ENCODE results near the gene HBEGF. TPM values are rescaled to one million over a fixed set of nuclear protein-coding genes. Genes with fewer than 3 reads are reported as not detected.
"Not testable (repeated sequence)": the region's sequence is repeated elsewhere in the genome, so short reads cannot be mapped to it uniquely, and the experiment has no call there.

Gene HBEGF
- total and polyA plus RNA-seq, 2 experiments from 2014 or later = 6.7 to 7.2 TPM

DNA sequence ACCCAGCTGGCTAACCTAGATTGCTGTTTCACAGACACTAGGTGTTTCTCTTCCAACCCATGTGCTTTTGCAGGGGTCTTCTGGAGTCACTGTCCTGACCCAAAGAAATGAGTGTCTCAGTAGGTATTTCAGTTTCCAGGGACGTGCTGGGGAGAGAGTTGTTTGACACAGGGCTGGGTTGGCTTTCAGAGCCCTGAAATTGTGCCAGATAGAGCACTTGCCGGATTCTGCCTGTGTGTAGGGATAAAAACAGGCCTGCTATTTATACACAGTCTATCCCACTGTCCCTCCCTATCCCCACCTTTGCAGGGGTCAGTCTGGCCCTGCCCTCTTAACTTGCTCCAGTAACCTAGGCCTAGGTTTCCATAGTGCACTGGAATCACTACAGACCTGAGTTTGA, 957 bp upstream of the HBEGF start:
- Histone ChIP-seq H3K9me3 (ENCODE audit: low read depth) (no peaks in the 10 kb centered on the region), H4K20me1 (ENCODE audit: insufficient read depth, poor library complexity, severe bottlenecking) (no peaks in the 10 kb centered on the region), H3K27ac (no peak overlapping the region), H3K27me3 (no peaks in the 10 kb centered on the region), H3K4me3 (no peak overlapping the region), H2AFZ (no peak overlapping the region), H3K79me2 (no peaks in the 10 kb centered on the region), H3K9me2 (replicated peaks; ENCODE audit: insufficient read depth) (no peaks in the 10 kb centered on the region), H3K36me3 (replicated peaks; ENCODE audit: insufficient read depth, low read depth) (no peaks in the 10 kb centered on the region), H3K4me2 (peak overlapping the region; percentile 98), H3K4me1 (ENCODE audit: insufficient read depth) (peaks cover 12% of the 10 kb centered on the region)
- 86% methylated on average over 2 of the region's 2 CpGs for WGBS (ENCODE audit: low lambda C conversion rate, missing lambda C conversion rate)
- DNase-seq (ENCODE audit: low spot score) = no peak
- TF ChIP-seq EZH2phosphoT487 (IDR thresholded peaks at IDR 0.05; ENCODE audit: low read depth, severe bottlenecking, unreplicated experiment) = no peak

DNA sequence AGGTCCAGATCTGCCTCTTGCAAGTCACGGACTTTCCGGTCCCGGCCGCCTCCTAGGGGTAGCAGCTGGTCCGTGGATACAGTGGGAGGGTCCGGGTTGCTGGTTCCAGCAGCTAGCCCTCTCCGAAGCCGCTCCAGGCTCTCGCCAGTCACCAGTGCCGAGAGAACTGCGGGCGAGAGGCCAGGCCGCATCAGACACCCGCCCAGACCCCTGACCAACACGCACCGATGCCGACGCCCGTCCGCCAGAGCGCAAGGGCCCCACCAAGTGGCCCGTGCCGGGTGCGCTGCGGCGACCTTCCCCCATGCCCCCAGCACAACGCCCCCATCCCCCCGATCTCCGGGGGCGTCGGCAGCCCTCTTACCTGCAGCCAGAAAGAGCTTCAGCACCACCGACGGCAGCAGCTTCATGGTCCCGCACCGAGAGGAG, 470 bp downstream of the HBEGF start:
- Histone ChIP-seq H3K4me2 (peak overlapping the region; percentile 98), H3K9me2 (replicated peaks; ENCODE audit: insufficient read depth) (no peaks in the 10 kb centered on the region), H3K36me3 (replicated peaks; ENCODE audit: insufficient read depth, low read depth) (no peaks in the 10 kb centered on the region), H3K4me1 (ENCODE audit: insufficient read depth) (peaks cover 12% of the 10 kb centered on the region), H2AFZ (peak overlapping the region; percentile 90), H3K4me3 (peak overlapping the region; percentile 98), H3K9me3 (ENCODE audit: low read depth) (no peaks in the 10 kb centered on the region), H3K79me2 (no peaks in the 10 kb centered on the region), H4K20me1 (ENCODE audit: insufficient read depth, poor library complexity, severe bottlenecking) (no peaks in the 10 kb centered on the region), H3K27me3 (no peaks in the 10 kb centered on the region), H3K27ac (peak overlapping the region; percentile 51)
- DNase-seq (ENCODE audit: low spot score) = peak; percentile 71
- TF ChIP-seq, protein P1, sequence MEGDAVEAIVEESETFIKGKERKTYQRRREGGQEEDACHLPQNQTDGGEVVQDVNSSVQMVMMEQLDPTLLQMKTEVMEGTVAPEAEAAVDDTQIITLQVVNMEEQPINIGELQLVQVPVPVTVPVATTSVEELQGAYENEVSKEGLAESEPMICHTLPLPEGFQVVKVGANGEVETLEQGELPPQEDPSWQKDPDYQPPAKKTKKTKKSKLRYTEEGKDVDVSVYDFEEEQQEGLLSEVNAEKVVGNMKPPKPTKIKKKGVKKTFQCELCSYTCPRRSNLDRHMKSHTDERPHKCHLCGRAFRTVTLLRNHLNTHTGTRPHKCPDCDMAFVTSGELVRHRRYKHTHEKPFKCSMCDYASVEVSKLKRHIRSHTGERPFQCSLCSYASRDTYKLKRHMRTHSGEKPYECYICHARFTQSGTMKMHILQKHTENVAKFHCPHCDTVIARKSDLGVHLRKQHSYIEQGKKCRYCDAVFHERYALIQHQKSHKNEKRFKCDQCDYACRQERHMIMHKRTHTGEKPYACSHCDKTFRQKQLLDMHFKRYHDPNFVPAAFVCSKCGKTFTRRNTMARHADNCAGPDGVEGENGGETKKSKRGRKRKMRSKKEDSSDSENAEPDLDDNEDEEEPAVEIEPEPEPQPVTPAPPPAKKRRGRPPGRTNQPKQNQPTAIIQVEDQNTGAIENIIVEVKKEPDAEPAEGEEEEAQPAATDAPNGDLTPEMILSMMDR (IDR thresholded peaks at IDR 0.05; ENCODE audit: poor library complexity) = peak; percentile 40
- TF ChIP-seq EZH2phosphoT487 (IDR thresholded peaks at IDR 0.05; ENCODE audit: low read depth, severe bottlenecking, unreplicated experiment) (no peak), EZH2 (IDR thresholded peaks at IDR 0.05; ENCODE audit: borderline replicate concordance) (no peak)
- WGBS (ENCODE audit: low lambda C conversion rate, missing lambda C conversion rate) = 3% methylated on average over 30 of the region's 35 CpGs

DNA sequence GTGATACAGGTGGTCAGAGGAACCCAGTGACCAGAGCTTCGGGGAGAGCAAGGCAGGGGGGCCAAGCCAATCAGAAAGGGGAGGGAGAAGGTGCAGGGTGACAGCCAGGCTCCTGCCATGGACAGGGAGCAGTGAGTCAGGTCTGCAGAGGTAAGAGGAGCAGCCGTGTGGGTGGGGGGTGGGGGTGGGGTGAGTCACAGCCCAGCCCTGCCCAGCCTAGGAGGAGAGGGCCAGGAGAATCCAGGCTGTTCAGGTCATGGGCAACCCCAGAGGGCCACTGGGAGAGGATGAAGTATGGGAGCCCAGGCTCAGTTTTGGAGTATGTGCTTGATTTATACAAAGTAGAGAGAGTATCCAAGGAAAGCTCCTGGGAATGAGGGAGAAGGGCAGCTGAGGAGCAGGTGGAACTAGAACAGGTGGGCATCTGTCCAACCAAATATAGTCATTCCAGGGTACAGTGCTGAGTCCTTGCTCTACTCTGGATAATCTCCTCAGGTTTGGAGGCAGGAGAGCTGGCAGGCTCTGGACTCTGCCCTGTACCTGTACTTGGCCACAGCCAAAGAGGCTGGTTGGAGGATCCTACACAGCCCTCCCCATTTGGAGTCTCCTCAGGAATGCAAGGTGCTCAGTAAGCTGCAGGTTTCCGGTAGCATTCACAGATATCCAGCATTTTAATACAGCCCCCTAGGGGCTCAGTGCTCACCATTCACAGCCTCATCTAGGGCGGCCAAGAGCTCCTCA, 1.6 kb downstream of the HBEGF start:
- TF ChIP-seq EZH2 (IDR thresholded peaks at IDR 0.05; ENCODE audit: borderline replicate concordance) = no peak
- no peak for TF ChIP-seq EZH2phosphoT487 (IDR thresholded peaks at IDR 0.05; ENCODE audit: low read depth, severe bottlenecking, unreplicated experiment)
- TF ChIP-seq, protein P1 (IDR thresholded peaks at IDR 0.05; ENCODE audit: poor library complexity) = no peak
- Histone ChIP-seq H3K9me2 (replicated peaks; ENCODE audit: insufficient read depth) (no peaks in the 10 kb centered on the region), H3K4me2 (peak overlapping the region; percentile 98), H3K36me3 (replicated peaks; ENCODE audit: insufficient read depth, low read depth) (no peaks in the 10 kb centered on the region), H4K20me1 (ENCODE audit: insufficient read depth, poor library complexity, severe bottlenecking) (no peaks in the 10 kb centered on the region), H3K27ac (peak overlapping the region; percentile 47), H2AFZ (no peak overlapping the region), H3K4me1 (ENCODE audit: insufficient read depth) (peaks cover 12% of the 10 kb centered on the region), H3K27me3 (no peaks in the 10 kb centered on the region), H3K4me3 (no peak overlapping the region), H3K9me3 (ENCODE audit: low read depth) (no peaks in the 10 kb centered on the region), H3K79me2 (no peaks in the 10 kb centered on the region)
- WGBS (ENCODE audit: low lambda C conversion rate, missing lambda C conversion rate) = 46% methylated on average over 4 of the region's 4 CpGs
- DNase-seq (ENCODE audit: low spot score) = peak; percentile 56

DNA sequence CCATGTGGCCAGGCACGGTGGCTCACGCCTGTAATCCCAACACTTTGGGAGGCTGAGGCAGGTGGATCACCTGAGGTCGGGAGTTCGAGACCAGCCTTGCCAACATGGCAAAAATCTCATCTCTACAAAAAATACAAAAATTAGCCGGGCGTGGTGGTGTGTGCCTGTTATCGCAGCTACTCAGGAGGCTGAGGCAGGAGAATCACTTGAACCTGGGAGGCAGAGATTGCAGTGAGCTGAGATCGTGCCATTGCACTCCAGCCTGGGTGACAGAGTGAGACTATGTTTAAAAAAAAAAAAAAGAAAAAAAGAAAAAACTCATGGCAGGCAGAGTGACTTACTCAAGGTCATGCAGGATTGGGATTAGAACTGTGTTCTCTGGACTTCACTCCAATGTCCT, 2.6 kb downstream of the HBEGF start:
- not testable (repeated sequence) for H3K9me2 ChIP-seq (replicated peaks; ENCODE audit: insufficient read depth); H3K27ac ChIP-seq; DNase-seq (ENCODE audit: low spot score); H3K36me3 ChIP-seq (replicated peaks; ENCODE audit: insufficient read depth, low read depth); H3K4me2 ChIP-seq; H2AFZ ChIP-seq; H3K79me2 ChIP-seq; H3K27me3 ChIP-seq; H3K4me3 ChIP-seq; H4K20me1 ChIP-seq (ENCODE audit: insufficient read depth, poor library complexity, severe bottlenecking); H3K9me3 ChIP-seq (ENCODE audit: low read depth)
- WGBS (ENCODE audit: low lambda C conversion rate, missing lambda C conversion rate) = 93% methylated on average over 8 of the region's 8 CpGs
- H3K4me1 ChIP-seq (ENCODE audit: insufficient read depth) = peaks cover 12% of the 10 kb centered on the region
